HL-60 (cell line): ENCODE data around the gene ANKRD11.

Experiments
- CTCF ChIP-seq: IDR thresholded peaks from one replicate; pipeline ENCODE4 v1.5.1; 2011; ENCODE audit warnings: low read length, control low read depth, inconsistent platforms; ENCODE audit not compliant: insufficient read depth
- GABPA ChIP-seq: IDR thresholded peaks from 2 replicates; pipeline ENCODE4 v1.6.1; 2012; ENCODE audit warnings: low read depth
- POLR2AphosphoS5 ChIP-seq: IDR thresholded peaks from 2 replicates; pipeline ENCODE4 v1.6.1; 2012; ENCODE audit warnings: low read depth
- REST ChIP-seq: IDR thresholded peaks from 2 replicates; pipeline ENCODE4 v1.6.1; 2012; ENCODE audit warnings: low read depth; ENCODE audit not compliant: insufficient replicate concordance

GRCh38 chr16:89369266-89369895 is 121.0 kb downstream of the ANKRD11 start:
- no peak for TF ChIP-seq CTCF
- no peak for TF ChIP-seq POLR2AphosphoS5
- TF ChIP-seq REST, result no peak
- no peak for TF ChIP-seq GABPA
